Amniotic stem cell (primary cell): Measurements from ENCODE around the gene VSX1.

Source experiments
- DNase-seq: peaks from one replicate; lab custom pipeline; 2025; lab: John Stamatoyannopoulos, UW

VSX1 gene

GRCh38 chr20:25065625-25066338 lies 16.2 kb downstream of the VSX1 start:
- peak; percentile 31 for DNase-seq

- DNase-seq: no peak
Observed at GRCh38 chr20:25065072-25065624, 16.8 kb downstream of the VSX1 start.

GRCh38 chr20:25064561-25065071 lies 17.3 kb downstream of the VSX1 start:
- no peak for DNase-seq

- no peak for DNase-seq
Observed at GRCh38 chr20:25063981-25064380, 18.0 kb downstream of the VSX1 start.

GRCh38 chr20:25063546-25063945 lies 18.4 kb downstream of the VSX1 start:
- no peak for DNase-seq

- no peak for DNase-seq
Observed at GRCh38 chr20:25062841-25063240, 19.1 kb downstream of the VSX1 start.

- no peak for DNase-seq
Observed at GRCh38 chr20:25061821-25062530, 20.0 kb downstream of the VSX1 start.

- no peak for DNase-seq
Observed at GRCh38 chr20:25061103-25061799, 20.7 kb downstream of the VSX1 start.

GRCh38 chr20:25059866-25060465 lies 22.0 kb downstream of the VSX1 start:
- no peak for DNase-seq

- no peak for DNase-seq
Observed at GRCh38 chr20:25058847-25059810, 22.8 kb downstream of the VSX1 start.

- DNase-seq: no peak
Observed at GRCh38 chr20:25058051-25058846, 23.7 kb downstream of the VSX1 start, which contains the start of gene ACSS1. Gene ACSS1 (minus strand): TSS chr20:25058139. CDS start chr20:25058102, 37 bp downstream.

- no peak for DNase-seq
Observed at GRCh38 chr20:25057234-25058050, 24.5 kb downstream of the VSX1 start.

GRCh38 chr20:25056690-25057233 lies 25.2 kb downstream of the VSX1 start:
- DNase-seq: no peak

- no peak for DNase-seq
Observed at GRCh38 chr20:25055711-25056495, 26.0 kb downstream of the VSX1 start.

- DNase-seq: no peak
Observed at GRCh38 chr20:25054995-25055629, 26.8 kb downstream of the VSX1 start.

GRCh38 chr20:25054096-25054820 lies 27.7 kb downstream of the VSX1 start:
- DNase-seq: no peak
